AG09309 (cell line): ENCODE data around the gene PLEKHA7.
A peak's percentile ranks its signal among the peaks of the same experiment; 100 is the strongest.

Experiments used
- DNase-seq: peaks from one replicate; pipeline ENCODE4 v3.0.0-alpha.2; 2010; ENCODE audit warnings: low read depth
- H3K4me3 ChIP-seq: 2 replicates; pipeline ENCODE4 v1.5.1; 2011; ENCODE audit warnings: mild to moderate bottlenecking, low read depth, low read length, moderate library complexity; ENCODE audit not compliant: control insufficient read depth
- TF ChIP-seq, protein P1 (sequence below): IDR thresholded peaks from 2 replicates; pipeline ENCODE4 v1.5.1; 2011; ENCODE audit warnings: mild to moderate bottlenecking, low read depth, low read length, inconsistent platforms; ENCODE audit not compliant: insufficient read depth, control insufficient read depth; ENCODE audit errors: missing control alignments

PLEKHA7 gene

DNA sequence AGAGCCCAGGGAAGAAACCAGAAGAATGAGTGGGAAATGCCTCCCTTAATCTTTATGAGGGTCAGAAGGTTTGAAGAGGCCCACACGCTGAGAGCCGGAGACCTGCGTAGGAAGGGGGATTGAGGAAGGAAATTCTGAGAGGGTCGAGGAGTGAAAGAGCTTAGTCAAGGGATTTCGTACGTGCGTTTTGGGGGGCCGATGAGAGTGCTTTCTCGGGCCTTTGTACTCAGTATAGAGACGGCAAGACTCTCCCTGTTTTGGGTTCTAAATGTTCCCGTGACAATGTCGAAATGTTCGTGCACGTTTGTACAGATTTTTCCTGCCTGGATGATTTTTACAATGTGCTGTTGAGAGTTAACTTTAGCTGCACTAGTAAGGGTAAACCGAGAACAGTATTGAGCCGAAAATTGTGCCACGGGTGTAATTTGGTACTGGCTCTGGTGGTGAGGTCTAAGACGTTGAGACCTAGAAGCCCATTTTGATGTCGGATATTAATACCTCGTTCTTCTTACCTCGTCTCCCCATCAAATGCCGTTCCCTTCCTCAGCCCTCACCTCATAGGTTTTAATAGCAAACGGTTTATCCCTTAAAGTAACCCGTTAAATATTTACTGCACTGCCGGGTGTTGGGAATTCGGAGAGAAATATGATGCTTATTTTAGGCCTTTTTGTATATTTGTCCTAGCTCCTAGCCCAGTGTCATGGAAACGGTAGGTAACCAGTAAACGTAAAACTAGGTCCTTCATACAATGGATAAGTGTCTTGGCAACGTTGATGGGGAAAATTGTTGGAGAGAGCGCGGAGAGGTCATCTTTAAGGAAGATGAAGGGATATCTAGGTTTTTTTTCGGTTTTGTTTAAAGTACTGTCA is 275.0 kb downstream of the PLEKHA7 start:
- TF ChIP-seq, protein P1, sequence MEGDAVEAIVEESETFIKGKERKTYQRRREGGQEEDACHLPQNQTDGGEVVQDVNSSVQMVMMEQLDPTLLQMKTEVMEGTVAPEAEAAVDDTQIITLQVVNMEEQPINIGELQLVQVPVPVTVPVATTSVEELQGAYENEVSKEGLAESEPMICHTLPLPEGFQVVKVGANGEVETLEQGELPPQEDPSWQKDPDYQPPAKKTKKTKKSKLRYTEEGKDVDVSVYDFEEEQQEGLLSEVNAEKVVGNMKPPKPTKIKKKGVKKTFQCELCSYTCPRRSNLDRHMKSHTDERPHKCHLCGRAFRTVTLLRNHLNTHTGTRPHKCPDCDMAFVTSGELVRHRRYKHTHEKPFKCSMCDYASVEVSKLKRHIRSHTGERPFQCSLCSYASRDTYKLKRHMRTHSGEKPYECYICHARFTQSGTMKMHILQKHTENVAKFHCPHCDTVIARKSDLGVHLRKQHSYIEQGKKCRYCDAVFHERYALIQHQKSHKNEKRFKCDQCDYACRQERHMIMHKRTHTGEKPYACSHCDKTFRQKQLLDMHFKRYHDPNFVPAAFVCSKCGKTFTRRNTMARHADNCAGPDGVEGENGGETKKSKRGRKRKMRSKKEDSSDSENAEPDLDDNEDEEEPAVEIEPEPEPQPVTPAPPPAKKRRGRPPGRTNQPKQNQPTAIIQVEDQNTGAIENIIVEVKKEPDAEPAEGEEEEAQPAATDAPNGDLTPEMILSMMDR = no peak
- H3K4me3 ChIP-seq = peak overlapping the region; percentile 76
- DNase-seq = no peak

DNA sequence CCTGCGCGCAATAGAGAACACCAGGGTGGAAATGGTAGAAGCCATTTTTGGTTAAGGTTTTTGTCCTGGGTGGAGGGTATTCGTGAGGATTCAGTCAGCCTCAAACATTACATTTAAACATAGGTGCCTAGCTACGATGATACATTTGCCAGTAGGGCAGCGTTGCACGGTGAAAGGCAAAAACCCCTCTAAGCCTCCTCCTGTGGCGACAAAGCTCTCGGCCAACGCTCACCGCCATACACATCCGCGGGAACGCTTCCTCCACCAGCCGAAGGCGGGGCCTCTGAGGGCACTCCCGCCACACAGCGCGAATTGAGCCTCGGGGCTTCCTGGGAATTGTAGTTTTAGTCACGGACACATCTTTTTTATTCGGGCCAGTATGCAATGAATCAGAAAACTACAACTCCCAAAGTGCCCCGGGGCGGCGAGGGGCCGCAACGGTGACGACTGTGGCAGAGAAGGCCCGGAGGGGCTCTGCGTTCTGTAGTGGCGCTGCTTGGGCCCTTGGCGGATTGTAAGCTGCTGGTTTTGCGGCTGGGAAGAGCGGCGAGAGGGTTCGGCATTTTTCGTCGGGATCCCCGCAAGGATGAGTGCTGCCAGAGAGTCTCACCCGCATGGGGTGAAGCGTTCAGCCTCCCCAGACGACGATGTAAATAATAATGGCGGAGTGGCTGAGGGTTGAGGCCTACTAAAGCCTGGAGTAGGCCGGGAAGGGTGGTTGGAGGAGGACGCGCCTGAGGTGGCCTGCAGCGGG is 275.8 kb downstream of the PLEKHA7 start, which contains the start of gene C11orf58:
TSS of gene C11orf58 (plus strand) at position 455 of the 754 bp plus-strand sequence. CDS start at position 587, 132 bp downstream.
- H3K4me3 ChIP-seq = peak within 1 kb of the TSS; percentile 76
- TF ChIP-seq, protein P1 = no peak
- DNase-seq = peak; percentile 92

DNA sequence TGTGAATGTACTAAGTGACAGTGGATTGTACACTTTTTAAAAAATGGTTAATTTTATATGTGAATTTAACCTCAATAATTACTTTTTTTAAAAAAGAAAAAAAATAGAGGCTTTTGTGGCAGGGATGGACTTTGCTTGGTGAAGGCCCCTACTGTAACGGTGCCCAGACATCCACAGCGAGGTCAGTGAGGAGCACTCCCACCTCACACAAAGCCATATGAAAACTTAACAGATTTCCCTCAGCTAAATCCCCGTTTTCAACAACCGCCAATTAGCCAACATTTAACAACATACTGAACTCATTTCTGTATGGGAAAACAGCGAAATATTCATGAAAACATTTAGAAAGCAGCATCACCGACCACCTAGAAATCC is 276.4 kb downstream of the PLEKHA7 start:
- no peak for DNase-seq
- TF ChIP-seq, protein P1 = no peak
- peak overlapping the region; percentile 76 for H3K4me3 ChIP-seq
